Activated T-cell treated with anti-CD3 and anti-CD28 coated beads, Interleukin-2, amount 50 U/mL, for 4 hours (primary cell): ENCODE measurements around the gene C1QTNF12. TPM values are rescaled to one million over a fixed set of nuclear protein-coding genes. Genes with fewer than 3 reads are reported as not detected.
"Not testable (repeated sequence)": the region's sequence is repeated elsewhere in the genome, so short reads cannot be mapped to it uniquely, and the experiment has no call there.

ENCODE experiments used
- ATAC-seq, 2 donors: fragments of 200-7000 bp; cut with Tn5 transposase; one replicate each; pipeline ENCODE4 v1.10.0; 2021
- DNase-seq: peaks from one replicate; pipeline ENCODE4 v3.0.0-alpha.2; 2020
- H3K27me3 Mint-ChIP-seq: one replicate; pipeline ENCODE4 v1.8.0; 2021; ENCODE audit warnings: low read depth, mixed read lengths
- H3K36me3 Mint-ChIP-seq: one replicate; pipeline ENCODE4 v1.8.0; 2022; ENCODE audit warnings: mixed read lengths; ENCODE audit not compliant: insufficient read depth
- H3K4me1 Mint-ChIP-seq: one replicate; pipeline ENCODE4 v1.8.0; 2021; ENCODE audit warnings: low read depth, mixed read lengths
- H3K4me3 Mint-ChIP-seq: one replicate; pipeline ENCODE4 v1.8.0; 2021; ENCODE audit warnings: mild to moderate bottlenecking, moderate library complexity, mixed read lengths
- H3K9me3 Mint-ChIP-seq: one replicate; pipeline ENCODE4 v1.8.0; 2021; ENCODE audit warnings: mixed read lengths
- total RNA-seq, 3 donors: library from RNA; stranded (reverse); gene quantifications; one replicate each; pipeline ENCODE4 v1.2.1, GENCODE V29; 2021

C1QTNF12 gene
- total RNA-seq, 3 donors from 2014 or later = 1.6 to 2.2 (median 2.1) TPM

DNA sequence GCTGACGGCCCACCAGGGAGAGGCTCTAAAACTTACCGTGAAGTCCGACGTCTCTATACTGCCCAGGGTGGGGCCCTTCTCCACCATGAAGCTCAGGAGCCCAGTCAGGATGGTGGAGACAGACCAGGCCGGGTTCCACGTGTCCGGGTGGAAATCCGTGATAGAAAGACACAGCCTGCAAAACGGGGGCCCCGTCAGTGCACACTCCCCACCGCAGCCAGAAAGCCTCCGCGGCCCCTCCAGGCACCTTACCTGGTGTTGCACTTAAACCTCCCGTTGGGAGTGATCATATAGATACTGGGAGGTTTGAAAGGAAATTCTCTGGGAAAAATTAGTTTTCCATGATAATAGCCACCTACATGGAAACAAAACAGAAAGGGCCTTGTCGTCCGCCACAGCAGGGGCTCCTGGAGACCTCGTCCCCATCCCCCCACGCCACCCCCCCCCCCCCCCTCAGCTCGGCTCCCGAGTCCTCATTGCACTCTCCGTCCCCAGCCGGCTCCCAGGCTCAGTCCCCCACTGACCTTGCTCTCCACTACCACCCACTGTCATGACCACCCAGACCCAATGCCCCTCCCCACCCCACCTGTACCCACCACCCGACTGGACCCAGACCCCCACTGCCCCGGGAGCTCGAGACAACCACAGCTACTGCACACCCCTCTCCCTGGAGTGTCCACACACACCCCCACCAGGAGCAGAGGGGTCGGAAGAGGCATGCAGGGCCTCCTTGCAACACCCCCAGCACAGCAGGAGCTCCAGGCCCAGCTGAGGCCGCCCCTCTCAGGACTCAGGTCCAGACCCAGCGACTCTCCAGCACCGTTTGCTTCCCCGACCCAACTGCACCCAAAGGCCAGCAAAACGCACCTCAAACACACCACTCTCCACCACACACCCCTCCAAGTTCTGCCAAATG is 10.7 kb upstream of the C1QTNF12 start:
- Mint-ChIP-seq H3K27me3 (no peaks in the 10 kb centered on the region), H3K4me3 (no peak overlapping the region), H3K36me3 (peaks cover 39% of the 10 kb centered on the region), H3K4me1 (peaks cover 8% of the 10 kb centered on the region), H3K9me3 (no peaks in the 10 kb centered on the region)
- ATAC-seq (no peak), DNase-seq (no peak)

DNA sequence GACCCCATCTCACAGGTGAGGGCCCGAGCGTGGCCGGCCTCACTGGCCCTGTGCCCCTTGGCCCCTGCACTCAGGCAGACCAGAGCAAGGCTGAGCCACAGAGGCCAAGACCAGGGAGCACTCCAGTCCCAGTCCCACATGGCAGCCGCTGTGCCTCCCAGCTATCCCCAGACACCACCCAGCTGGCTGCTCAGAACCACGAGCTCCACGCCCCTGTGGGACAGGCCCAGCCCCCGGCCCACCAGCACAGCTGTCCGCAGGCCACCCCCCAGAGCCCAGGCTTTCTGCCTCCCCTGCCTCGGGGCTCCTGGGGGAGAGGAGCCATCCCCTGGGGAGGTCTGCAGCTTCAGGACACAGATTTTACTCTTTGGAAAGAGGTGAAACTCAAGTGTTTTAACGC is 9.1 kb upstream of the C1QTNF12 start:
- ATAC-seq (no peak), DNase-seq (no peak)
- peaks cover 34% of the 10 kb centered on the region for H3K36me3 Mint-ChIP-seq
- peaks cover 6% of the 10 kb centered on the region for H3K4me1 Mint-ChIP-seq
- no peaks in the 10 kb centered on the region for H3K9me3 Mint-ChIP-seq
- H3K4me3 Mint-ChIP-seq = no peak overlapping the region
- no peaks in the 10 kb centered on the region for H3K27me3 Mint-ChIP-seq

DNA sequence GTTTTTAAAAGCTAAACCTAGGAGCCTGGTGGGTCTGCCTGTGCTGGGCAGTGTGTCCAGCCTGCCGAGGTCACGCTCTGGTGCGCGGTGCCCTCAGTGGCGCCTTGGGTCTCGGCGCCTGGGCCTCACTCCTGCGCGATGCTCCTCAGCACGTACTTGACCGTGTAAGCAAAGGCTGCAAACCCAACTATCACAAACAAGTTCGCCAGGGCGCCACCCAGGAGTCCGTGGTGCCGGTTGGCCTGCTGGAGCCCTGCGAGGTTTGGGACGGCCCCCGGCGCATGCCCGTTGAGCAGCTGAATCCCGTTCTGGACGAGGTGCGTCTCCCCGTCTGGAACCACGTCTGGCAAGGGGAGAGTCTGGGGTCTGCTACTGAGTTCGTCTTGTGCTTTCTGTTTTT is 8.6 kb upstream of the C1QTNF12 start:
- peaks cover 8% of the 10 kb centered on the region for H3K4me1 Mint-ChIP-seq
- DNase-seq = no peak
- H3K36me3 Mint-ChIP-seq = peaks cover 29% of the 10 kb centered on the region
- ATAC-seq = no peak
- H3K9me3 Mint-ChIP-seq = no peaks in the 10 kb centered on the region
- H3K27me3 Mint-ChIP-seq = no peaks in the 10 kb centered on the region
- H3K4me3 Mint-ChIP-seq = no peak overlapping the region

DNA sequence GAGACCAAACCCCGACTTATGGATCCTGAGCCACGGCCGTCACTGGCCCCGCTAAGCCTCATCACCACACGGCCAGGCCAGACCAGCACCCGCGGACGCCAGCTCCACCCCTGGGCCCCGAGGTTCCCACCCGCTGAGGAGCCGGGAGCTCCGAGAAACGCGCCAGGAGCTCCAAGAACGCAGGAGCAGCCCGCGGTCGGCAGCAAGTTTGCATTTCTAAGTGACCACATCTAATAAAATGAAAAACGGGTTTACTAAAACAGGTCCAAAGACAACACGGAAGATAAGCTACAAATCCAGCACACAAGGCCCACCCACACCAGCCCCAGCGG is 8.1 kb upstream of the C1QTNF12 start:
- no peaks in the 10 kb centered on the region for H3K9me3 Mint-ChIP-seq
- H3K36me3 Mint-ChIP-seq = peaks cover 25% of the 10 kb centered on the region
- ATAC-seq (no peak), DNase-seq (no peak)
- no peaks in the 10 kb centered on the region for H3K27me3 Mint-ChIP-seq
- H3K4me1 Mint-ChIP-seq = peaks cover 9% of the 10 kb centered on the region
- no peak overlapping the region for H3K4me3 Mint-ChIP-seq

DNA sequence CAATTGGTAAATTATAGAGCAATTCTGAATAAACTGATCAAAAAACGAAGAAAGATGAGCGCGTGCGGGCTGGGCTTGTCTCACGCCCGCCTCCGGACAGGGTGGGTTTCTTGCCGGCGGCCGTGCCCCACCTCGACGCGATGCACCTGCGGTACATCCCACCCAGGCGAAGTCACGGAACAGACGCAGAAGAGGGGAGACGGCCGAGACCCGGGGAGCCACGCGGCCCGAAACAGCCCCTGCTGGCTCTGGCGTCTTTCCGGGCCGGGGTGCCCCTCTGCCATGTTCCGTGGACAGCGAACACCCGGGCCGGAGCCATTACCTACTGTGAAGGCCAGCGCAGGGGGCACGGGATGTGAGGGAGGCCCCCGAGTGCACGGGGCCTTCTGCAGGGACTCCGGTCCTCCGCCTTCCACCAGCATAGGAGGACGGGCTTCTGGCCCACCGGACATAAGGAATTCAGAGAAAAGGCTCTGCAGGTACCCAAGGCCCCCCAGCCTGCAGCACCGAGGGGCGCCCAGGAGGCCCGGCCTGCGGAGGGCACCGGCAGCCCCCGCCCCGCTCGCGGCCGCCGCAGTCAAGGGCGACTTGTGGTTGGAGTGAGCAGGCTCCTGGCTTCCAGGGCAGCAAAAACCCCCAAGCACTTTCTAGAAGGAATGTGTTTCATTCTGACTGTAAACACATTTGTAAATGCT is 7.6 kb upstream of the C1QTNF12 start:
- no peaks in the 10 kb centered on the region for H3K27me3 Mint-ChIP-seq
- peaks cover 22% of the 10 kb centered on the region for H3K36me3 Mint-ChIP-seq
- H3K4me1 Mint-ChIP-seq = peaks cover 11% of the 10 kb centered on the region
- ATAC-seq (no peak), DNase-seq (no peak)
- no peak overlapping the region for H3K4me3 Mint-ChIP-seq
- no peaks in the 10 kb centered on the region for H3K9me3 Mint-ChIP-seq

DNA sequence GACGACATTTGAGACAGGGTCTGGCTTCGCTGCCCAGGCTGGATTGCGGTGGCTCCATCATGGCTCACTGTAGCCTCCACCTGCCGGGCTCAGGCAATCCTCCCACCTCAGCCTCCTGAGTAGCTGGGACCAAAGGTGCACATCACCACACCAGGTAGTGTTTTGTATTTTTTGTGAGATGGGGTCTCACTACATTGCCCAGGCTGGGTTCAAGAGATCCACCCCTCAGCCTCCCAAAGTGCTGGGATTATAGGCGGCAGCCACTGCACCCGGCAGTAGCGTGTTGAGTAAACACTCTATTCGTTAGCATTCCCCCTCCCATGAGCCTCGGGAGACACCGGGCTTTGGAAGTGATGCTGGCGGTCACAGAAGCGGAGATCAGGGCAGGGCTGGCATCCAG is 6.8 kb upstream of the C1QTNF12 start:
- Mint-ChIP-seq H3K27me3 (no peaks in the 10 kb centered on the region), H3K4me3 (no peak overlapping the region), H3K9me3 (no peaks in the 10 kb centered on the region), H3K36me3 (peaks cover 22% of the 10 kb centered on the region), H3K4me1 (peaks cover 11% of the 10 kb centered on the region)
- DNase-seq (no peak), ATAC-seq (no peak)

DNA sequence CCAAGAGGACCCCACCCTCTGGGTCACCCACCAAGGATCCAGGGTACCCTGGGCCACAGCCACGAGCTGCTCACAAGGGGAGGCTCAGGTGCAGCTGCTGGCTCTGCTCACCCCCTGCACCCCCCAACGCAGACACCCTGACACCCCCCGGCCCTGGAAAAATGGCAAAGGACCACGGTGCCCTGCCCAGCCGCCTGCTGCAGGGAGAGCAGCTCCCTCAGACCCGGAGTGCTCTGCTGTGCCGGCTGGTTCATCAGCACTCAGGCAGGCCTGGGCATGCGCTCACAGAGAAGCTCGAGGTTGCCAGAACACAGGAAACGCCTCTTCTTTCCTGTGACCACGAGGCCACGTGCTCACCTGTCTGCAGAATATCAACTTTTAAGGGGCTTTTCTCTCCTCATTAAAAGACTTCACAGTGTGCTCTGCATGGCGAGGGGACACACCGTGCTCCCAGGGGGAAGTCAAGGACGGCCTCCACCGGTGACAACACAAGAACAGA is 4.3 kb upstream of the C1QTNF12 start:
- peak overlapping the region; percentile 40 for H3K4me3 Mint-ChIP-seq
- DNase-seq (peak; percentile 77), ATAC-seq (peak; percentile 77 to 92)
- no peaks in the 10 kb centered on the region for H3K9me3 Mint-ChIP-seq
- H3K36me3 Mint-ChIP-seq = peaks cover 14% of the 10 kb centered on the region
- H3K27me3 Mint-ChIP-seq = peaks cover 1% of the 10 kb centered on the region
- peaks cover 11% of the 10 kb centered on the region for H3K4me1 Mint-ChIP-seq

DNA sequence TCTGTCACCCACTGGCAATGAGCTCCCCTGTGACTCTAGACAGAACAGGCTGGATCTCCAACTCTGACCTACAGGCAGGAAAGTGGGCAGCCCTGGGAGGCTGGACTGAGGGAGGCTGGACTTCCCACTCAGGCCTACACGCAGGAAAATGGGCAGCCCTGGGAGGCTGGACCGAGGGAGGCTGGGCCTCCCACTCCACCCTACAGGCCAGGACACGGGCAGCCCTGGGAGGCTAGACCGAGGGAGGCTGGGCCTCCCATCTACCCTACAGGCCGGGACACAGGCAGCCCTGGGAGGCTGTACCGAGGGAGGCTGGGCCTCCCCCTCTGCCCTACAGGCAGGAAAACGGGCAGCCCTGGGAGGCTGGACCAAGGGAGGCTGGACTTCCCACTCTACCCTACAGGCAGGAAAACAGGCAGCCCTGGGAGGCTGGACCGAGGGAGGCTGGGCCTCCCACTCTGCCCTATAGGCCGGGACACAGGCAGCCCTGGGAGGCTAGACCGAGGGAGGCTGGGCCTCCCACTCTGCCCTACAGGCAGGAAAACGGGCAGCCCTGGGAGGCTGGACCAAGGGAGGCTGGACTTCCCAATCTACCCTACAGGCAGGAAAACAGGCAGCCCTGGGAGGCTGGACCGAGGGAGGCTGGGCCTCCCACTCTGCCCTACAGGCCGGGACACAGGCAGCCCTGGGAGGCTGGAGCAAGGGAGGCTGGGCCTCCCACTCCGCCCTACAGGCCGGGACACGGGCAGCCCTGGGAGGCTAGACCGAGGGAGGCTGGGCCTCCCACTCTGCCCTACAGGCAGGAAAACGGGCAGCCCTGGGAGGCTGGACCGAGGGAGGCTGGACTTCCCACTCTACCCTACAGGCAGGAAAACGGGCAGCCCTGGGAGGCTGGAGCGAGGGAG is 1.7 kb upstream of the C1QTNF12 start:
- DNase-seq, H3K9me3 Mint-ChIP-seq, ATAC-seq, H3K36me3 Mint-ChIP-seq, H3K4me3 Mint-ChIP-seq, H3K27me3 Mint-ChIP-seq: not testable (repeated sequence)
- H3K4me1 Mint-ChIP-seq = peaks cover 11% of the 10 kb centered on the region

DNA sequence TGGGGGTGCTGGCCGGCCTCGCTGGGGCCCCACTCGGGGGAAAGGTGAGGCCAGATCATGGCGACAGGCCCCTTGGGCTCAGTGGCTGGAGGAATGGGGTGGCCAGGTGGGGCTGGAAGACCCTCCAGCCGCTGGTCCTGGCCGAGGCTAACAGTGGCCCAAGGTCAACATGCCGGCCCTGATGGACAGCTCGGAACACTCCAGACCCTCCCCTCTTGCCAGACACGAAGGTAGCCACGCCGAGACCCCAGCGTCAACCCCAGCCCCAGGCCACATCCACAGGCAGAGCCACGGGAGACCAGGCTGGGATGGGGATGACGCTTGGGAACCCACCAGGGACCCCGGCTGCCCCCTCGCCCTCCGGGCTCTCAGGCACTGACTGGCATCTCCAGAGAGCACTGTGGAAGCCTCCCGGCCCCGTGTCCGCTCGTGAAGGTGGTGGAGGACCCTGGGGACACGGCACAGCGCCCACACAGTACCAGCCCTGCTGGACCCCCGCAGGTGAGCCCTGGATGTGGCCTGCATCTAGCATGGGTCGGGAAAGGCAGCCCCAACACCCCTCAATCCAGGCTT is 905 bp upstream of the C1QTNF12 start:
- DNase-seq (no peak), ATAC-seq (no peak)
- Mint-ChIP-seq H3K36me3 (no peaks in the 10 kb centered on the region), H3K27me3 (peaks cover 1% of the 10 kb centered on the region), H3K4me1 (peaks cover 11% of the 10 kb centered on the region), H3K4me3 (no peak overlapping the region), H3K9me3 (no peaks in the 10 kb centered on the region)

DNA sequence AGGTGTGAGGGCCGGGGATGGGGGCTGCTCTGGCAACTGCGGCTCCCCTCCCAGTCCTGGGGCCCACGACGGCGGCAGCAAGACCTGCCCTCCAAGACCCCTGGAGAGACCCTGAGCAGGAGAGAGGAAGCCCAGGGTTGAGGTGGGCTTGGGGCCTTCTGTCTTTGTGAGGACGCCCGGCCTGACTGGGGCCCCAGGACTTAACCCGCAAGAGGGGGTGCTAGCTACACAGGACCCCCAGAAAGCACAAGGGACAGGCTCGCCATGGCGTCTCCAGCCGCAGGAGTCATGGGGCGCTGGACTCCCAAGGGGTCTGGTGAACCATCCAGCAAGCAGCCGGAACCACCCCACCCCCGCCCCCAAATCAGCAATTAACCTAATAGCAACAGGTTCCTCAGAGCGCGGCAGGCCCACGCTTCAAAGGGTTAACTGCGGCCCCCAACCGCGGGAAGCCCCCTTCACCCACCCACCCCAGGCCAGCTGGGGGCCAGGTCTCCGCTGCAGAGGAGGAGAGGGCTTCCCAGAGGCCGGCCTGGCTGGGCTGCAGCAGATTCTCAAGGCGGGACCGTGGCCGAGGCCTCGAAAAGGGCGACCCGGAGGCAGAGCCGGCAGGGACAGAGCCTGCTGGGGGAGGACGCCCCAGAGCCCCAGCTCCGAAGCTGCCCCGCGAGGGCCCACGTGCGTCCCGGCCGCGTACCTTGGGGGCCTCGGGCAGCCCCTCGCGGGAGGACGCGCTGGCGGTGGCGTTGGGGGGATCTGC is 525 bp downstream of the C1QTNF12 start:
- Mint-ChIP-seq H3K36me3 (no peaks in the 10 kb centered on the region), H3K27me3 (peaks cover 1% of the 10 kb centered on the region), H3K9me3 (no peaks in the 10 kb centered on the region), H3K4me3 (no peak overlapping the region), H3K4me1 (peaks cover 9% of the 10 kb centered on the region)
- no peak for DNase-seq
- ATAC-seq = no peak

DNA sequence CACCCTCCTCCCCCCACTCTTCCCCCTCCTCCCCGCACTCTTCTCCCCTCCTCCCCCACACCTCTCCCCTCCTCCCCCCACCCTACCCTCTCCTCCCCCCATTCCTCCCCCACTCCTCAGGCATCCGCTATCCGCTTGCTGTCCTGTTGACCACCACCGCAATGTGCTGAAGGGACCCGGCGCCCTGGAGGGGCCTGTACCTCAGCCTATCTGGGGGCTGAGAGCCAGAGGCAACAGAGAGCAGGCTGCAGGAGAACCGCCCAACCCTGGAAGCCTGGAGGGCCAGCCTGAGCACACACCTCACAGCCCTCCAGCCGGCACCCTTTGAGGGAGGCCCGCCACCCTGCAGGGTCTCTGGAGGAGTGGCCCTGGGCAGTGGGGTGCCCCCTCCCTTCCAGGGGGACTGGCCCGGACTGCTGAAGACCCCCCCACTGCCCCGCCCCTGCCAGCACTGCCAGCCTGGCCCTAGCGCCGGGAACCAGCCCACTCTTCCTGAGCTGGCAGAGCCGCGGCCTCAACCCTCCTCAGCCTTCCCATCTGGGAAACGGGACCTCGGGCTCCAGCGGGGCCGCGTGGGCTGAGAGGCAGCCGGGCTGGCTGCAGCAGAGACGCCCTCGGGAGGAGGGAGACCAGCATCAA is 1.2 kb downstream of the C1QTNF12 start:
- no peaks in the 10 kb centered on the region for H3K9me3 Mint-ChIP-seq
- peaks cover 6% of the 10 kb centered on the region for H3K4me1 Mint-ChIP-seq
- no peak for DNase-seq
- H3K27me3 Mint-ChIP-seq = peaks cover 1% of the 10 kb centered on the region
- no peak overlapping the region for H3K4me3 Mint-ChIP-seq
- H3K36me3 Mint-ChIP-seq = no peaks in the 10 kb centered on the region
- ATAC-seq = no peak

DNA sequence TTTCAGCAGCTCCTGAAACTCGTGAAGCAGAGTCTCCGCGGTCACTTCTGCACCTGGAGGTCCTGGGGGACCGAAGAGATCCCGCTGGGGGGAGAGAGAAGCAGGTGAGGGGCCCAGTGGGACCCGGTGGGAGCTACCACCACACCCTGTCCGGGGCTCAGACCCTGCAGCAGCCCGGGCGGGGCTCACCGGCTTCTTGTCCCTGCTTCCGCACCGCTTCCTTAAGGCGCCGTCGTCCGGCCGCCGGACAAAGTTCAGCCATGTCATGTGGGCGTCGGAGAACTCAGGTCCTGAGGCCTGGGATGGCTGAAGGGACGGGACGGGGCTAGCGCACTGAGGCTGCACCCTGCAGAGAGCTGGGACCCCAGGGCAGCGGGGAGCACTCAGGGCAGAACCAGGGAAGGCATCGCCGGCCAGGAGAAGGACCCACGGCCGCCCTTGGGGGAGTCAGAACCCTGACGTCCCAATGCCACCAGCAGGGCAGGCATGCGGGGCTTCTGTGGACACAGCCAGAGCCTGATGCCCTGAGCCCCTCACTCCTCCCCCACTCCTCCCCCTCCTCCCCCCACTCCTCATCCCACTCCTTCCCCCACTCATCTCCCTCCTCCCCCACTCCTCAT is 2.2 kb downstream of the C1QTNF12 start:
- DNase-seq = no peak
- peaks cover 1% of the 10 kb centered on the region for H3K27me3 Mint-ChIP-seq
- H3K9me3 Mint-ChIP-seq = no peaks in the 10 kb centered on the region
- H3K4me3 Mint-ChIP-seq = no peak overlapping the region
- ATAC-seq = no peak
- H3K36me3 Mint-ChIP-seq = no peaks in the 10 kb centered on the region
- no peaks in the 10 kb centered on the region for H3K4me1 Mint-ChIP-seq

DNA sequence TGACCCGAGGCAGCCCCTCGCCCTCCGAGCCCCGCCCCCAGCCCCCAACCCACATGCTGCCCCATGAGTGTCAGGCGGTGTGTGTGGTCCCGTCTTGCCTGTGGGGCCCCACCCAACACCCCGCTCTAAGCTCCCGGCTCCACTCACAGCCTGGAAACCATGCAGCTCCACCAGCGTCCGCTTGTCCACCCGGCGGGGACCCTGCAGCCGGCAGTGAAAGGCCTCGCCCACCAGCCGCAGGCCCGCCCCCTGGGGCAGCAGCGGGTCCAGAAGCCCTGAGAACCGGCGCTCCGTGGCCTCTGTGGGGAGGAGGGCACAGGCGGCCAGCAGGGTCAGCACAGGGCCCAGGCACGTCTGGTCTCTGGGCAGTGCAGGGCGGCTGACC is 2.7 kb downstream of the C1QTNF12 start:
- Mint-ChIP-seq H3K27me3 (peaks cover 2% of the 10 kb centered on the region), H3K4me1 (no peaks in the 10 kb centered on the region), H3K36me3 (no peaks in the 10 kb centered on the region), H3K4me3 (no peak overlapping the region), H3K9me3 (no peaks in the 10 kb centered on the region)
- DNase-seq (no peak), ATAC-seq (no peak)
